ENCODE measurements around the gene MBD3L2B. TPM values are rescaled to one million over a fixed set of nuclear protein-coding genes. Genes with fewer than 3 reads are reported as not detected.
"Not testable (repeated sequence)": the region's sequence is repeated elsewhere in the genome, so short reads cannot be mapped to it uniquely, and the experiment has no call there.

The MBD3L2B gene
- total RNA-seq = not detected

- H3K4me3 ChIP-seq; H3K4me1 ChIP-seq (replicated peaks); intact Hi-C loops (cut with DNase I); H3K9me3 ChIP-seq; H3K27me3 ChIP-seq (replicated peaks; ENCODE audit: insufficient read depth); H3K36me3 ChIP-seq; H3K27ac ChIP-seq; DNase-seq (ENCODE audit: low spot score): not testable (repeated sequence)
- WGBS = no CpG with 5 or more reads among the region's 6 CpGs
Measured at GRCh38 chr19:7021331-7021730, at the start of gene MBD3L2B. TSS of gene MBD3L2B (minus strand) at chr19:7021431. CDS start at chr19:7021397, 34 bp downstream.

DNA sequence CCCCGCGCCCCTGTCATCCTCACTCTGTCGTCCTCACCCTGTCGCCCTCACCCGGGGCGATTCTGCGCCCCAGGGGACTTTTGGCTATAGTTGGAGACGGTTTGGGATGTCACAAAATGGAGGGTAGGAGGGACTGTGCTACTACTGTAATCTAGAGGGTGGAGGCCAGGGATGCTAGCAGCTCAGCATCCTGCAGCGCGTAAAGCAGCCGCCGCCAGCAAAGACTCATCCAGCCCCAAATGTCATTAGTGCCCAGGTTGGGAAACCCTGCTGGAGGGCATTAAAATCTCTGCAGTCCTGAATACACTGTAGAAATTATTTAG is 48.6 kb upstream of the MBD3L2B start:
- no peaks in the 10 kb centered on the region for H3K4me1 ChIP-seq (replicated peaks)
- H3K4me3 ChIP-seq = peak overlapping the region; percentile 78 to 94
- peak overlapping the region; percentile 79 to 85 for H3K27ac ChIP-seq
- peaks cover 3 to 23% of the 10 kb centered on the region in 2 donors for H3K36me3 ChIP-seq
- DNase-seq (ENCODE audit: low spot score) = no peak
- intact Hi-C loops (cut with DNase I) = no loop called here
- H3K9me3 ChIP-seq = no peaks in the 10 kb centered on the region
- H3K27me3 ChIP-seq (replicated peaks; ENCODE audit: insufficient read depth) = no peaks in the 10 kb centered on the region
- WGBS = under 1% methylated on average over 12 of the region's 12 CpGs
- TF ChIP-seq CTCF (IDR thresholded peaks at IDR 0.05) (no peak), POLR2A (IDR thresholded peaks at IDR 0.05) (no peak), POLR2AphosphoS5 (IDR thresholded peaks at IDR 0.05) (no peak)

- peak; percentile 98 for DNase-seq (ENCODE audit: low spot score)
- intact Hi-C loops (cut with DNase I) = no loop called here
- no peaks in the 10 kb centered on the region for H3K4me1 ChIP-seq (replicated peaks)
- under 1% methylated on average over 52 of the region's 56 CpGs for WGBS
- H3K9me3 ChIP-seq = no peaks in the 10 kb centered on the region
- H3K27me3 ChIP-seq (replicated peaks; ENCODE audit: insufficient read depth) = no peaks in the 10 kb centered on the region
- peak within 1 kb of the TSS; percentile 78 to 94 for H3K4me3 ChIP-seq
- H3K36me3 ChIP-seq = peaks cover 3 to 20% of the 10 kb centered on the region in 2 donors
- H3K27ac ChIP-seq = peak within 1 kb of the TSS; percentile 79 to 85
- TF ChIP-seq POLR2A (IDR thresholded peaks at IDR 0.05) (peak; percentile 33), POLR2AphosphoS5 (IDR thresholded peaks at IDR 0.05) (peak; percentile 83), CTCF (IDR thresholded peaks at IDR 0.05) (peak in 1 of 4 experiments; percentile 2)
Measured at GRCh38 chr19:7069042-7069903, 48.0 kb upstream of the MBD3L2B start, which contains the start of gene ZNF557. TSS of gene ZNF557 (plus strand) at chr19:7069703. CDS start at chr19:7075075, 5,372 bp downstream.

- Histone ChIP-seq H3K27me3 (replicated peaks; ENCODE audit: insufficient read depth) (no peaks in the 10 kb centered on the region), H3K27ac (peak overlapping the region in 1 of 2 donors; percentile 79), H3K4me3 (peak overlapping the region in 1 of 2 donors; percentile 78), H3K36me3 (peaks cover 3 to 18% of the 10 kb centered on the region in 2 donors), H3K9me3 (no peaks in the 10 kb centered on the region), H3K4me1 (replicated peaks) (no peaks in the 10 kb centered on the region)
- peak; percentile 3 for DNase-seq (ENCODE audit: low spot score)
- TF ChIP-seq POLR2AphosphoS5 (IDR thresholded peaks at IDR 0.05) (no peak), POLR2A (IDR thresholded peaks at IDR 0.05) (no peak), CTCF (IDR thresholded peaks at IDR 0.05) (no peak)
- intact Hi-C loops (cut with DNase I) = no loop called here
- WGBS = 82% methylated on average over 6 of the region's 6 CpGs
Measured at GRCh38 chr19:7068599-7068998, 47.4 kb upstream of the MBD3L2B start.

DNA sequence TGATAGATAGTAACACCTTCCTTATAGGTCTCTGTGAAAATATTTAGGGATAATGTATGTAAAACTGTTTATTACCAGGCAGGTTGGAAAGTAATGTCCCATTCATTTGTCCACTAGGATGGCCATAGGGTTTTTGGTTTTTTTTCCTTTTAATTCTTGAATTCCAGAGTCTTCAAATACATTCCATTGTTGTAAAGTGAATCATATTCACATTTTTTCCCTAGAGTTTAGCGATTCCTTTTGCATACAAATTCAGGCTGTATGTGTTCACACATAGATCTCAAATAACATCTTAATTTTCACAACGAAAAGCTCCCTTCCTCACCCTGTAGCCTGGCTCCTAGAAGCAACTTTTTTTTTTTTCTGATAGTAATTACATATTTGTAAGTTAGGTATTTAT is 46.5 kb upstream of the MBD3L2B start:
- no peak for DNase-seq (ENCODE audit: low spot score)

GRCh38 chr19:7067122-7067521 is 45.9 kb upstream of the MBD3L2B start:
- H3K4me3 ChIP-seq; H3K27me3 ChIP-seq (replicated peaks; ENCODE audit: insufficient read depth); H3K27ac ChIP-seq; H3K4me1 ChIP-seq (replicated peaks); intact Hi-C loops (cut with DNase I); H3K36me3 ChIP-seq; H3K9me3 ChIP-seq: not testable (repeated sequence)
- peak; percentile 1 for DNase-seq (ENCODE audit: low spot score)
- 50% methylated on average over 13 of the region's 13 CpGs for WGBS

More for the DNA sequence above, 46.5 kb upstream of the MBD3L2B start:
- peaks cover 0 to 12% of the 10 kb centered on the region in 2 donors for H3K36me3 ChIP-seq
- intact Hi-C loops (cut with DNase I) = no loop called here
- no peak overlapping the region for H3K27ac ChIP-seq
- H3K9me3 ChIP-seq = no peaks in the 10 kb centered on the region
- no peak overlapping the region for H3K4me3 ChIP-seq
- 80% methylated on average over 2 of the region's 2 CpGs for WGBS
- TF ChIP-seq CTCF (IDR thresholded peaks at IDR 0.05) (no peak), POLR2A (IDR thresholded peaks at IDR 0.05) (no peak), POLR2AphosphoS5 (IDR thresholded peaks at IDR 0.05) (no peak)
- no peaks in the 10 kb centered on the region for H3K27me3 ChIP-seq (replicated peaks; ENCODE audit: insufficient read depth)
- H3K4me1 ChIP-seq (replicated peaks) = no peaks in the 10 kb centered on the region

All from prostate gland (tissue), 2 donors.